Upper lobe of left lung (tissue), 6 donors: ENCODE data around the gene CLCN2. TPM values are rescaled to one million over a fixed set of nuclear protein-coding genes. Genes with fewer than 3 reads are reported as not detected.

Source experiments
- ATAC-seq, 2 donors: fragments of 200-7000 bp; cut with Tn5 transposase; one replicate each; pipeline ENCODE4 v1.9.1; 2022; ENCODE audit warnings: mild to moderate bottlenecking in 2 of 2, moderate library complexity in 2 of 2; ENCODE audit not compliant: low FRiP score in 2 of 2
- DNase-seq, 2 donors: peaks; one replicate each; pipeline ENCODE4 v3.0.0-alpha.2; 2019 to 2020
- H3K27ac ChIP-seq, 4 donors: fragments of 200-600 bp; sonication (generic); one replicate each; pipeline ENCODE4 v1.5.1; 2016 to 2019
- H3K27me3 ChIP-seq, 4 donors: fragments of 200-600 bp; sonication (generic); one replicate each; pipeline ENCODE4 v1.5.1; 2017 to 2019
- H3K36me3 ChIP-seq, 4 donors: fragments of 200-600 bp; sonication (generic); one replicate each; pipeline ENCODE4 v1.5.1; 2016 to 2019
- H3K4me1 ChIP-seq, 4 donors: fragments of 200-600 bp; sonication (generic); one replicate each; pipeline ENCODE4 v1.5.1; 2018 to 2019
- H3K4me3 ChIP-seq, 4 donors: fragments of 200-600 bp; sonication (generic); one replicate each; pipeline ENCODE4 v1.5.1; 2017 to 2019; ENCODE audit warnings: mild to moderate bottlenecking in 2 of 4, moderate library complexity in 1 of 4
- H3K9me3 ChIP-seq, 4 donors: fragments of 200-600 bp; sonication (generic); one replicate each; pipeline ENCODE4 v1.5.1; 2018 to 2019
- CTCF ChIP-seq, 6 experiments: fragments of 450-650 bp in 4 of 6; fragments of 200-600 bp in 2 of 6; sonication (generic) in 2 of 6; IDR thresholded peaks; one replicate each; pipeline ENCODE4 v1.5.1; 2016 to 2019; ENCODE audit warnings: antibody characterized with exemption in 6 of 6
- EP300 ChIP-seq, 4 donors: sonication (generic); formaldehyde crosslinking; IDR thresholded peaks; one replicate each; pipeline ENCODE4 v1.5.1; 2017; ENCODE audit warnings: antibody characterized with exemption in 4 of 4, control low read depth in 2 of 4
- POLR2A ChIP-seq, 4 donors: fragments of 450-650 bp; IDR thresholded peaks; one replicate each; pipeline ENCODE4 v1.5.1; 2016 to 2017; ENCODE audit warnings: antibody characterized with exemption in 4 of 4, mild to moderate bottlenecking in 2 of 4
- POLR2AphosphoS5 ChIP-seq, 2 donors: sonication (generic); formaldehyde crosslinking; IDR thresholded peaks; one replicate each; pipeline ENCODE4 v1.5.1; 2017; ENCODE audit warnings: antibody characterized with exemption in 2 of 2
- WGBS, 2 donors: methylation state at CpG; one replicate each; pipeline ENCODE4 v1.1.5; 2017 to 2018; 5-methylcytosine and 5-hydroxymethylcytosine counted together
- total RNA-seq, 6 donors: library from RNA; depleted of rRNA in 4 of 6; stranded (reverse); fragments of >200 nt in 4 of 6; gene quantifications; one replicate each; pipeline versions ENCODE4 v1.1.0 to v1.2.1, GENCODE V29; 2016 to 2021
- donor health status: DM: no; HTN: no; CAD: no; lungs with moderate emphysema.
- donor health status: DM: no; HTN: yes; CAD: no; lungs with severe emphysema.

The CLCN2 gene
- total RNA-seq, 6 donors from 2014 or later, result 3.0 to 14.7 (median 5.3) TPM

- DNase-seq (no peak), ATAC-seq (no peak)
- no peaks in the 10 kb centered on the region for H3K27me3 ChIP-seq
- H3K27ac ChIP-seq, result no peak overlapping the region
- TF ChIP-seq POLR2AphosphoS5 (IDR thresholded peaks at IDR 0.05), result no peak
- TF ChIP-seq POLR2A (IDR thresholded peaks at IDR 0.05), result no peak
- TF ChIP-seq EP300 (IDR thresholded peaks at IDR 0.05), result no peak
- no peak for TF ChIP-seq CTCF (IDR thresholded peaks at IDR 0.05)
- H3K4me1 ChIP-seq, result peaks cover 8 to 14% (median 11%) of the 10 kb centered on the region in 4 donors
- H3K36me3 ChIP-seq, result peaks cover 0 to 18% (median 9%) of the 10 kb centered on the region in 4 donors
- no peaks in the 10 kb centered on the region for H3K9me3 ChIP-seq
- H3K4me3 ChIP-seq, result no peak overlapping the region
- 78 to 84% methylated on average over 5 of the region's 5 CpGs for WGBS, 2 donors
These were observed 11.5 kb upstream of the CLCN2 start for GRCh38 chr3:184372911-184373310.

GRCh38 chr3:184372296-184372821 is 11.0 kb upstream of the CLCN2 start:
- Histone ChIP-seq H3K9me3 (no peaks in the 10 kb centered on the region), H3K4me3 (no peak overlapping the region), H3K27ac (no peak overlapping the region), H3K36me3 (peaks cover 0 to 24% (median 12%) of the 10 kb centered on the region in 4 donors), H3K27me3 (no peaks in the 10 kb centered on the region), H3K4me1 (peaks cover 8 to 14% (median 9%) of the 10 kb centered on the region in 4 donors)
- no peak for ATAC-seq
- TF ChIP-seq CTCF (IDR thresholded peaks at IDR 0.05), result no peak
- TF ChIP-seq POLR2A (IDR thresholded peaks at IDR 0.05), result no peak
- TF ChIP-seq POLR2AphosphoS5 (IDR thresholded peaks at IDR 0.05), result no peak
- TF ChIP-seq EP300 (IDR thresholded peaks at IDR 0.05), result no peak
- no peak for DNase-seq
- 73 to 75% methylated on average over 8 of the region's 8 CpGs for WGBS, 2 donors

- Histone ChIP-seq H3K9me3 (no peaks in the 10 kb centered on the region), H3K36me3 (peaks cover 0 to 30% (median 15%) of the 10 kb centered on the region in 4 donors), H3K27me3 (no peaks in the 10 kb centered on the region), H3K27ac (no peak overlapping the region), H3K4me3 (no peak overlapping the region), H3K4me1 (peaks cover 8 to 14% (median 9%) of the 10 kb centered on the region in 4 donors)
- ATAC-seq (peak; percentile 88 to 92), DNase-seq (peak in 1 of 2 donors; percentile 87)
- TF ChIP-seq EP300 (IDR thresholded peaks at IDR 0.05) (no peak), POLR2A (IDR thresholded peaks at IDR 0.05) (no peak), POLR2AphosphoS5 (IDR thresholded peaks at IDR 0.05) (peak in 1 of 2 donors; percentile 48), CTCF (IDR thresholded peaks at IDR 0.05) (peak; percentile 88 to 95 (median 90))
- 49 to 60% methylated on average over 4 to 5 of the region's 5 CpGs for WGBS, 2 donors
These were observed 10.2 kb upstream of the CLCN2 start for GRCh38 chr3:184371570-184372018.

GRCh38 chr3:184368586-184369183 is 7.3 kb upstream of the CLCN2 start:
- peak in 1 of 2 donors; percentile 37 for ATAC-seq

More at GRCh38 chr3:184368586-184369183, 7.3 kb upstream of the CLCN2 start:
- Histone ChIP-seq H3K4me1 (peaks cover 19 to 25% (median 21%) of the 10 kb centered on the region in 4 donors), H3K36me3 (peaks cover 0 to 48% (median 22%) of the 10 kb centered on the region in 4 donors), H3K9me3 (no peaks in the 10 kb centered on the region), H3K4me3 (no peak overlapping the region), H3K27ac (peak overlapping the region in 3 of 4 donors; percentile 9 to 35 (median 35)), H3K27me3 (no peaks in the 10 kb centered on the region)
- no peak for DNase-seq
- TF ChIP-seq CTCF (IDR thresholded peaks at IDR 0.05), result no peak
- no peak for TF ChIP-seq POLR2A (IDR thresholded peaks at IDR 0.05)
- no peak for TF ChIP-seq POLR2AphosphoS5 (IDR thresholded peaks at IDR 0.05)
- WGBS, 2 donors, result 62 to 80% methylated on average over 3 of the region's 3 CpGs
